CD4-positive, alpha-beta memory T cell (primary cell): ENCODE results near the gene ASAP3. TPM values are rescaled to one million over a fixed set of nuclear protein-coding genes. Genes with fewer than 3 reads are reported as not detected.

Source experiments
- CTCF ChIA-PET: fragments of 350-600 bp; sonication (Branson Sonifier 250); formaldehyde crosslinking; loops from one replicate; lab custom pipeline; 2021; ENCODE audit warnings: inconsistent platforms; ENCODE audit not compliant: partially characterized antibody; lab: Charles Lee
- POLR2A ChIA-PET: fragments of 350-600 bp; sonication (Branson Sonifier 250); formaldehyde crosslinking; loops from one replicate; lab custom pipeline; 2021; ENCODE audit not compliant: partially characterized antibody; lab: Charles Lee
- DNase-seq, 5 donors: peaks; one replicate each; pipeline versions ENCODE4 v3.0.0 to v3.0.0-alpha.2; 2020 to 2022; ENCODE audit warnings: mixed read lengths in 1 of 5
- H3K27ac ChIP-seq: one replicate; pipeline ENCODE4 v1.7.0; 2013; ENCODE audit warnings: low read depth, low read length
- H3K27me3 ChIP-seq: 2 replicates; pipeline ENCODE4 v1.7.0; 2013; ENCODE audit warnings: mild to moderate bottlenecking, low read length, moderate library complexity; ENCODE audit not compliant: insufficient read depth
- H3K36me3 ChIP-seq: 2 replicates; pipeline ENCODE4 v1.7.0; 2013; ENCODE audit warnings: mild to moderate bottlenecking, low read length, moderate library complexity; ENCODE audit not compliant: insufficient read depth
- H3K4me1 ChIP-seq: 2 replicates; pipeline ENCODE4 v1.7.0; 2013; ENCODE audit warnings: mild to moderate bottlenecking, low read length, moderate library complexity; ENCODE audit not compliant: insufficient read depth
- H3K4me3 ChIP-seq, 2 donors: one replicate each; pipeline ENCODE4 v1.7.0; 2013; ENCODE audit warnings: low read length in 2 of 2, mild to moderate bottlenecking in 1 of 2
- H3K9me3 ChIP-seq, 2 donors: one replicate each; pipeline ENCODE4 v1.7.0; 2013; ENCODE audit warnings: low read length in 2 of 2, control low read depth in 1 of 2; ENCODE audit not compliant: control insufficient read depth in 1 of 2
- H3K27ac Mint-ChIP-seq, 7 donors: one replicate each; pipeline ENCODE4 v1.8.0; 2020 to 2021; ENCODE audit warnings: mixed read lengths in 7 of 7, mild to moderate bottlenecking in 6 of 7, inconsistent platforms in 3 of 7, moderate library complexity in 3 of 7
- H3K27me3 Mint-ChIP-seq, 2 donors: one replicate each; pipeline ENCODE4 v1.8.0; 2020 to 2021; ENCODE audit warnings: mixed read lengths in 2 of 2
- H3K36me3 Mint-ChIP-seq, 2 donors: one replicate each; pipeline ENCODE4 v1.8.0; 2020 to 2021; ENCODE audit warnings: mixed read lengths in 2 of 2, inconsistent platforms in 1 of 2, mild to moderate bottlenecking in 1 of 2
- H3K4me1 Mint-ChIP-seq, 4 donors: one replicate each; pipeline ENCODE4 v1.8.0; 2020 to 2021; ENCODE audit warnings: mixed read lengths in 4 of 4, mild to moderate bottlenecking in 1 of 4
- H3K4me3 Mint-ChIP-seq, 8 donors: one replicate each; pipeline ENCODE4 v1.8.0; 2020 to 2021; ENCODE audit warnings: mixed read lengths in 8 of 8, mild to moderate bottlenecking in 7 of 8, moderate library complexity in 6 of 8, inconsistent platforms in 3 of 8
- H3K9me3 Mint-ChIP-seq, 8 donors: one replicate each; pipeline ENCODE4 v1.8.0; 2020 to 2021; ENCODE audit warnings: mixed read lengths in 8 of 8, mild to moderate bottlenecking in 5 of 8, inconsistent platforms in 3 of 8, moderate library complexity in 1 of 8
- intact Hi-C: fragments of 100-400 bp; cut with micrococcal nuclease; formaldehyde crosslinking; loops from one replicate; pipeline ENCODE4 v1.15.1; 2023
- polyA plus RNA-seq, 2 donors: library from polyadenylated mRNA; unstranded; fragments of 300-500 nt; fragmentation: Illumina TruSeq; gene quantifications; one replicate each; pipeline ENCODE4 v1.2.3, GENCODE V29; 2021
- total RNA-seq, 2 experiments: library from RNA; stranded (reverse); gene quantifications; one replicate each; pipeline ENCODE4 v1.2.3, GENCODE V29; 2021

ASAP3 gene
- total and polyA plus RNA-seq, 4 experiments from 2014 or later = 0.73 to 1.4 (median 1.3) TPM

DNA sequence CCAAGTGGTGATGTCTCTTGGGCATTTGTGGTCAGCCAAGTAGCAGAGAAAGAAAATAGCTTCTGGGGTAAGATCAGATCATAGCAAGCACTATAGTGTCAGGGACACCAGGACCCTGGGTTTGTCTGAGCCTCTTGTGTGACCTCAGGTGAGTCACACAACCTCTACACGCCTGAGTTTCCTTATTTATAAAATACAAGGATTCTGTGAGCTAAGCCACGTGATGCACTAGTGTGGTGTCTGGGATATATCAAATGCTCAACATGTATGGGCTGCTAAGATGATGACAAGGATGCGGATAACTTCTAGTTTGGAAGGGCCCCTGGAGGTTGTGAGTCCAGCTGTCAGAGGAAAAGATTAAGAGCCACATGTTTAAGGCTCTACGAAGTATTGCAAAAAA, 89.8 kb downstream of the ASAP3 start:
- Histone ChIP-seq H3K4me3 (no peak overlapping the region), H3K27me3 (no peaks in the 10 kb centered on the region), H3K4me1 (no peaks in the 10 kb centered on the region), H3K27ac (no peak overlapping the region), H3K36me3 (no peaks in the 10 kb centered on the region), H3K9me3 (no peaks in the 10 kb centered on the region)
- H3K9me3 Mint-ChIP-seq = no peaks in the 10 kb centered on the region
- H3K4me1 Mint-ChIP-seq = peaks cover 0 to 3% (median under 1%) of the 10 kb centered on the region in 4 donors
- H3K27ac Mint-ChIP-seq = no peak overlapping the region
- no peak for DNase-seq
- H3K4me3 Mint-ChIP-seq = no peak overlapping the region
- CTCF ChIA-PET = interaction anchor here (1.2 to 2.8 kb wide), 2 partner anchors 10 to 103 kb away, joined by 3 to 16 read pairs; no protein-coding TSS in a partner anchor
- H3K36me3 Mint-ChIP-seq = peaks cover 7 to 9% of the 10 kb centered on the region in 2 donors
- POLR2A ChIA-PET = no interaction called here
- intact Hi-C loops = no loop called here
- peaks cover 0 to 3% of the 10 kb centered on the region in 2 donors for H3K27me3 Mint-ChIP-seq

DNA sequence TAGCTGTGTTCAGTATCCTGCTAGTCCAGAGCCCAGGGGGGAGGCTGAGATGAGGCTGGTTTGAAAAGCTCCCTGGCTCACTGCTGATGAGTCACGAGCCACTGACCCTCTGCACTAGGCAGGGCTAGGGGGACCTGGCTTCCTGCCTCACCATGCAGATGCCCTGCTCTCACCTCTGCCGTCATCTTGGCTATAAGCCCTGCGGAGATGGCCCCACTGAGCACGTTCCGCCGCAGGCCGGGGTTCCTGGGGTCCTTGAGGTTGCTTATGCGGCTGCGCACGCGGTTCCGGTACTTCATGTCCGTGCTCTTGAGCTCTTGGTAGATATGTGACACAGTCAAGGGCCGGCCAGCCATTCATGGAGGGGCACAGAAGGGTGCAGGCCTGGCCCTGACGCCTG, 90.3 kb downstream of the ASAP3 start:
- Mint-ChIP-seq H3K4me3 (no peak overlapping the region), H3K36me3 (peaks cover 7 to 9% of the 10 kb centered on the region in 2 donors), H3K27me3 (peaks cover 0 to 3% of the 10 kb centered on the region in 2 donors), H3K9me3 (no peaks in the 10 kb centered on the region), H3K27ac (no peak overlapping the region), H3K4me1 (peaks cover 0 to 3% (median under 1%) of the 10 kb centered on the region in 4 donors)
- H3K9me3 ChIP-seq = no peaks in the 10 kb centered on the region
- ChIA-PET CTCF (interaction anchor here (2.8 kb wide), 1 partner anchor 10 kb away, joined by 16 read pairs; no protein-coding TSS in a partner anchor), POLR2A (no interaction called here)
- no peaks in the 10 kb centered on the region for H3K27me3 ChIP-seq
- intact Hi-C loops = no loop called here
- H3K27ac ChIP-seq = no peak overlapping the region
- DNase-seq = no peak
- H3K36me3 ChIP-seq = no peaks in the 10 kb centered on the region
- no peaks in the 10 kb centered on the region for H3K4me1 ChIP-seq
- H3K4me3 ChIP-seq = no peak overlapping the region

DNA sequence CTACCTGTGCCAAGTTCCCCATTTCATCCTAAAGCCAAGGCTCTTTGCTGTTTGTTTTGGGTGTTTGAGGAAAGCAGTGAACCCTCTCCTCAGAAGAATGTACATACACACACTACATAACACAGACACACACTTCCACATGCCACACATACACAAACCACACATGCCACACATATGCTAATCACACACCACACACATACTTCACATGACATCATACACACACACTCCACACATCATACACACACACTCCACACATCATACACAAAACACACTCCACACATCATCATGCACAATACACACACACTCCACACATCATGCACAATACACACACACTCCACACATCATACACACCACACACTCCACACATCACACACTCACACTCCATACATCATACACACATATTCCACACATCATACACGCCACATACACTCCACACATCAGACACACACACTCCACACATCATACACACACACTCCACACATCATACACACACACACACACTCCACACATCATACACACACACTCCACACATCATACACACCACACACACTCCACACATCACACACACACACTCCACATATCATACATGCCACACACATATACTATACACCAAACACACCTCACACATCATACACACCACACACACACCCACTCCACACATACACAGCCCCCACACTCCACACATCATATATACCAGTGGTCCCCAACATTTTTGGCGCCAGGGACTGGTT, 91.7 kb downstream of the ASAP3 start:
- Mint-ChIP-seq H3K27me3 (peaks cover 0 to 3% of the 10 kb centered on the region in 2 donors), H3K36me3 (peaks cover 4 to 5% of the 10 kb centered on the region in 2 donors)

DNA sequence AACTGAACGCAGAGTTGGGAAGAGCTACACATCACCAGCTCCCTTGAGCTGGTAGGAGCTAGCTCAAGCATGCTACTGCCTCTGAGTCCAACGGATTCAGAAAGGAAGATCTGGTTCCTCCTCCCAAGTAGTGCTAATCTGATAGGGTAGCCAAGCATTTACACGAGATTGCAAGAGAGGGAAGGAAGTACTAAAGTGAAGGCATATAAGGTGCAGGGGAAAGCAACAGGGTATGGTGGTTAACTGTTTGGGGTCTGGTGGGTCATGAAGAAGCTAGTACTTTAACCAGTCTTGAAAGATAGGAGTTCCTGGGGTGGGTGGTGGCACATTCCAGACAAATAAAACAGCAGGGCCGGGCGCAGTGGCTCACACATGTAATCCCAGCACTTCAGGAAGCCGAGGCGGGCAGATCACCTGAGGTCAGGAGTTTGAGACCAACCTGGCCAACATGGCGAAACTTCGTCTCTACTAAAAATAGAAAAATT, 94.1 kb downstream of the ASAP3 start:
- no peaks in the 10 kb centered on the region for H3K36me3 ChIP-seq
- H3K4me1 ChIP-seq = no peaks in the 10 kb centered on the region
- CTCF ChIA-PET = interaction anchor here (2.5 kb wide), 1 partner anchor 14 kb away, joined by 9 read pairs; no protein-coding TSS in a partner anchor
- Mint-ChIP-seq H3K27me3 (peaks cover 0 to 3% of the 10 kb centered on the region in 2 donors), H3K36me3 (peaks cover 0 to 4% of the 10 kb centered on the region in 2 donors), H3K4me3 (no peak overlapping the region), H3K27ac (peak overlapping the region in 1 of 7 donors; percentile 43), H3K9me3 (no peaks in the 10 kb centered on the region), H3K4me1 (no peaks in the 10 kb centered on the region)
- POLR2A ChIA-PET = no interaction called here
- DNase-seq = no peak
- no peak overlapping the region for H3K4me3 ChIP-seq
- H3K27ac ChIP-seq = no peak overlapping the region
- intact Hi-C loops = no loop called here
- H3K9me3 ChIP-seq = no peaks in the 10 kb centered on the region
- H3K27me3 ChIP-seq = no peaks in the 10 kb centered on the region

More for the DNA sequence above, 91.7 kb downstream of the ASAP3 start:
- Mint-ChIP-seq H3K9me3 (no peaks in the 10 kb centered on the region), H3K4me1 (peaks cover 0 to 3% (median under 1%) of the 10 kb centered on the region in 4 donors), H3K4me3 (no peak overlapping the region), H3K27ac (no peak overlapping the region)
- no peaks in the 10 kb centered on the region for H3K36me3 ChIP-seq
- H3K27me3 ChIP-seq = no peaks in the 10 kb centered on the region
- CTCF ChIA-PET = no interaction called here
- POLR2A ChIA-PET = no interaction called here
- intact Hi-C loops = no loop called here
- H3K9me3 ChIP-seq = no peaks in the 10 kb centered on the region
- H3K4me1 ChIP-seq = no peaks in the 10 kb centered on the region
- DNase-seq = no peak
- H3K4me3 ChIP-seq = no peak overlapping the region
- H3K27ac ChIP-seq = no peak overlapping the region

DNA sequence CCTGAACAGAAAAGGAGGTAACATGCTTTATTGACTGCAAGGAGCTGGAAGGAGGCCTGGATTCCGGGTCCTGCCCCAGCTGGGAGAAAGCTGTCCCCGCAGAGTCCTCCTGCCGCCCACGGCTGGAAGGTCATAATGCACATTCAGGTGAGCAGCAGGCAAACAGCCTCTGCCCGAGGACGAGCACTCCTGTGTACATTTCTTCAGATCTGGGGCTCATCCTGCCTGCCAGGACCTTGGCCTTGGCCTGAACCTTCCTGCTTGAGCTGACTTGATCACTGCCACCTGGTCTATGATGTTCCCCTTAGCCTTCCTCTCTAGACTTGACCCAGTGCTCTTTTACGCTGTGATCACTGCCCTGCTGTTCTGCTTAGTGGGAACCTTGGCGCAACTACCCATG, 96.5 kb downstream of the ASAP3 start:
- Mint-ChIP-seq H3K9me3 (no peaks in the 10 kb centered on the region), H3K36me3 (peaks cover 0 to 8% of the 10 kb centered on the region in 2 donors), H3K27ac (peak overlapping the region in 1 of 7 donors; percentile 15), H3K4me3 (no peak overlapping the region), H3K4me1 (no peaks in the 10 kb centered on the region), H3K27me3 (peaks cover 0 to 3% of the 10 kb centered on the region in 2 donors)
- ChIA-PET POLR2A (no interaction called here), CTCF (interaction anchor here (2.5 kb wide), 1 partner anchor 17 kb away, joined by 9 read pairs; no protein-coding TSS in a partner anchor)
- no peak for DNase-seq
- intact Hi-C loops = no loop called here
- H3K4me1 ChIP-seq = no peaks in the 10 kb centered on the region
- no peaks in the 10 kb centered on the region for H3K27me3 ChIP-seq
- H3K4me3 ChIP-seq = no peak overlapping the region
- H3K9me3 ChIP-seq = no peaks in the 10 kb centered on the region
- no peak overlapping the region for H3K27ac ChIP-seq
- peaks cover 4% of the 10 kb centered on the region for H3K36me3 ChIP-seq

DNA sequence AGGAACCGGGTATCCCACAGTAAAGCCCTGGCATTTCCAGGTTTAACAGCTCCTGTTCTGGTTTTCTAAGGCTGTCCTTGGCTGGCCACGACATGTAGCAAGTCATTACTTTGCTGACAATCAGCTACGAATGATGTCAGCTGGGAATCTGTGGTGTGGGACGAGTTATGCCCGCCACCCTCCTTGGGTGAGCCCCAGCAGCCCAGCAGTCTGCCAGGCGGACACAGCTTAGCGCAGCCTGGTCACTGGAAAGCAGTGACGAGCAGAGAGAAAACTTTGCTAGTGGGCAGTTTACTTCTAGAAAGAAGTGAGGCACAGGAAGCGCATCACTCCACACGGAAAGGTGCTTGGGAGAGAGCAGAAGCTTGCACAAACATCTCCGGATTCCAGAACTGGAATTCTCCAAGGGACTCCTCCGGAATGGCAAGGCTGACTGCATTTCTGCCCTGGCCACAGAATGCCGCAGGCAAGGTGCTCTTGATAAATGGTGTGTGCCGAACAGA, 98.8 kb downstream of the ASAP3 start:
- Mint-ChIP-seq H3K36me3 (peaks cover 0 to 11% of the 10 kb centered on the region in 2 donors), H3K27ac (no peak overlapping the region), H3K27me3 (no peaks in the 10 kb centered on the region), H3K9me3 (no peaks in the 10 kb centered on the region), H3K4me3 (no peak overlapping the region), H3K4me1 (no peaks in the 10 kb centered on the region)
- DNase-seq = no peak
- H3K4me1 ChIP-seq = no peaks in the 10 kb centered on the region
- intact Hi-C loops = no loop called here
- H3K27me3 ChIP-seq = no peaks in the 10 kb centered on the region
- peaks cover 4% of the 10 kb centered on the region for H3K36me3 ChIP-seq
- no peak overlapping the region for H3K27ac ChIP-seq
- no peak overlapping the region for H3K4me3 ChIP-seq
- POLR2A ChIA-PET = no interaction called here
- CTCF ChIA-PET = no interaction called here
- no peaks in the 10 kb centered on the region for H3K9me3 ChIP-seq

DNA sequence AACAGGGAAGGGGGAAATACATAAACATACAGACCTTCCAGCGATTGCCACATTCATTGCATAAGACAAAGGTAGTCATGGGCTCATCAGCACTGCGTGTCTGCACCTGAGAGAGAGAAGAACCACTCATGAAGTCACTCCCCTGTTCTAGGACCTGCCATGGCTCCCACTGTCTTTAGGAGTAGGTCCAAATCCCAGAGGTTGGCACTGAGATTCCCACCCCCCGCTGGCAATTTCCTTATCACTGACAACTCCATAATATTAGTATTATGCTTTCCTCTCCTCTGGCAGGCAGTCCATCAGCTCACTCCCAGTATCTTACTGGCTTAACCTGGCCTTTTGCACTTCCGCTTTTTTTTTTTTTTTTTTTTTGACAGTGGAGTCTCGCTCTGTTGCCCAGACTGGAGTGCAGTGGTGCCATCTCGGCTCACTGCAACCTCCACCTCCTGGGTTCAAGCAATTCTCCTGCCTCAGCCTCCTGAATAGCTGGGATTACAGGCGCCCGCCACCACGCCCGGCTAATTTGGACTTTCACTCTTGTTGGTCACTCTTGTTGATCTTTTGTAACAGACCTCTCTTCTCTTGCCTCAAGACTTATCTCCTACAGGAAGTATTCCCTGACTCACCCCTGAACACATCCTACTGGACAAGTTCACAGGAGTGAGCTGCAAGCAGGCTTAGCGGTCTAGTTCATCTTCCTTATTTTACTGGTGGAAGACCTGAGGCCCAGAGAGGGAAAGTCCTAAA, 99.5 kb downstream of the ASAP3 start:
- POLR2A ChIA-PET = no interaction called here
- CTCF ChIA-PET = no interaction called here
- Mint-ChIP-seq H3K27ac (peak overlapping the region in 1 of 7 donors; percentile 15), H3K36me3 (peaks cover 0 to 11% of the 10 kb centered on the region in 2 donors), H3K9me3 (no peaks in the 10 kb centered on the region), H3K4me1 (no peaks in the 10 kb centered on the region), H3K4me3 (no peak overlapping the region), H3K27me3 (no peaks in the 10 kb centered on the region)
- Histone ChIP-seq H3K36me3 (peaks cover 4% of the 10 kb centered on the region), H3K27me3 (no peaks in the 10 kb centered on the region), H3K4me3 (no peak overlapping the region), H3K9me3 (no peaks in the 10 kb centered on the region), H3K4me1 (no peaks in the 10 kb centered on the region), H3K27ac (no peak overlapping the region)
- intact Hi-C loops = no loop called here
- DNase-seq = no peak
